CD14-positive monocyte (primary cell): ENCODE measurements around the gene JAM3. TPM values are rescaled to one million over a fixed set of nuclear protein-coding genes. Genes with fewer than 3 reads are reported as not detected.

Experiments used
- DNase-seq, 3 donors: peaks; one replicate each; pipeline ENCODE4 v3.0.0-alpha.2; 2011 to 2022
- H2AFZ ChIP-seq: 2 replicates; pipeline ENCODE4 v1.6.0; 2012; ENCODE audit warnings: mild to moderate bottlenecking, low read depth, low read length, inconsistent platforms; ENCODE audit not compliant: insufficient read depth, poor library complexity, severe bottlenecking
- H3K27ac ChIP-seq, 2 donors: 1 replicate in 1 of 2; 2 replicates in 1 of 2; pipeline ENCODE4 v1.5.1; 2012 to 2013; ENCODE audit warnings: low read length in 2 of 2, control low read depth in 1 of 2, inconsistent platforms in 1 of 2, low read depth in 1 of 2, mild to moderate bottlenecking in 1 of 2
- H3K27me3 ChIP-seq, 2 donors: one replicate each; pipeline versions ENCODE4 v1.6.0 to v1.6.1; 2011 to 2013; ENCODE audit warnings: low read length in 2 of 2; ENCODE audit not compliant: control insufficient read depth in 2 of 2, insufficient read depth in 2 of 2
- H3K36me3 ChIP-seq, 2 donors: replicated peaks in 1 of 2; 1 replicate in 1 of 2; 2 replicates in 1 of 2; pipeline versions ENCODE4 v1.5.1 to v1.6.1; 2012 to 2013; ENCODE audit warnings: low read length in 2 of 2, control low read depth in 1 of 2, inconsistent platforms in 1 of 2, mild to moderate bottlenecking in 1 of 2; ENCODE audit not compliant: insufficient read depth in 2 of 2, control insufficient read depth in 1 of 2
- H3K4me1 ChIP-seq, 2 donors: 1 replicate in 1 of 2; 2 replicates in 1 of 2; pipeline versions ENCODE4 v1.5.1 to v1.6.1; 2012 to 2013; ENCODE audit warnings: low read length in 2 of 2, control low read depth in 1 of 2, inconsistent platforms in 1 of 2, mild to moderate bottlenecking in 1 of 2, moderate library complexity in 1 of 2; ENCODE audit not compliant: insufficient read depth in 2 of 2, control insufficient read depth in 1 of 2
- H3K4me2 ChIP-seq: replicated peaks from 2 replicates; pipeline ENCODE3; 2012; ENCODE audit warnings: low read length, moderate library complexity, mild to moderate bottlenecking; ENCODE audit not compliant: poor library complexity, severe bottlenecking; ENCODE audit errors: extremely low read depth
- H3K4me3 ChIP-seq, 3 experiments: fragments of 200-600 bp in 1 of 3; sonication (generic) in 1 of 3; replicated peaks in 1 of 3; 1 replicate in 2 of 3; 2 replicates in 1 of 3; pipeline ENCODE4 v1.5.1; 2011 to 2013; ENCODE audit warnings: low read length in 3 of 3, mild to moderate bottlenecking in 3 of 3, control low read depth in 2 of 3, low read depth in 2 of 3, inconsistent platforms in 1 of 3, moderate library complexity in 1 of 3
- H3K79me2 ChIP-seq: 2 replicates; pipeline ENCODE4 v1.6.0; 2012; ENCODE audit warnings: mild to moderate bottlenecking, control low read depth, inconsistent platforms, low read length, moderate library complexity; ENCODE audit not compliant: insufficient read depth
- H3K9ac ChIP-seq: 2 replicates; pipeline ENCODE4 v1.6.0; 2017; ENCODE audit warnings: low read length, mild to moderate bottlenecking; ENCODE audit not compliant: insufficient read depth, poor library complexity, severe bottlenecking
- H3K9me3 ChIP-seq, 2 donors: replicated peaks in 1 of 2; 1 replicate in 1 of 2; 2 replicates in 1 of 2; pipeline versions ENCODE4 v1.5.1 to v1.6.1; 2012 to 2013; ENCODE audit warnings: low read length in 2 of 2, control low read depth in 1 of 2; ENCODE audit not compliant: control insufficient read depth in 1 of 2, insufficient read depth in 1 of 2
- H4K20me1 ChIP-seq: 2 replicates; pipeline ENCODE4 v1.6.0; 2012; ENCODE audit warnings: mild to moderate bottlenecking, low read length, control low read depth, moderate library complexity; ENCODE audit not compliant: insufficient read depth
- H3K27ac Mint-ChIP-seq, 7 donors: one replicate each; pipeline ENCODE4 v1.8.0; 2020; ENCODE audit warnings: mild to moderate bottlenecking in 7 of 7, mixed read lengths in 7 of 7, moderate library complexity in 6 of 7, inconsistent platforms in 2 of 7
- H3K27me3 Mint-ChIP-seq, 3 donors: one replicate each; pipeline ENCODE4 v1.8.0; 2021 to 2022; ENCODE audit warnings: low read depth in 3 of 3, mild to moderate bottlenecking in 3 of 3, mixed read lengths in 3 of 3, moderate library complexity in 3 of 3, inconsistent platforms in 1 of 3
- H3K36me3 Mint-ChIP-seq, 2 donors: one replicate each; pipeline ENCODE4 v1.8.0; 2020; ENCODE audit warnings: mixed read lengths in 2 of 2, inconsistent platforms in 1 of 2, mild to moderate bottlenecking in 1 of 2
- H3K4me1 Mint-ChIP-seq: one replicate; pipeline ENCODE4 v1.8.0; 2020; ENCODE audit warnings: mild to moderate bottlenecking, mixed read lengths
- H3K4me3 Mint-ChIP-seq, 2 donors: one replicate each; pipeline ENCODE4 v1.8.0; 2020; ENCODE audit warnings: mild to moderate bottlenecking in 2 of 2, mixed read lengths in 2 of 2, moderate library complexity in 1 of 2
- H3K9me3 Mint-ChIP-seq, 7 donors: one replicate each; pipeline ENCODE4 v1.8.0; 2020 to 2022; ENCODE audit warnings: mixed read lengths in 7 of 7, mild to moderate bottlenecking in 6 of 7, moderate library complexity in 6 of 7, inconsistent platforms in 2 of 7
- CTCF ChIP-seq: fragments of 200-600 bp; IDR thresholded peaks from one replicate; pipeline ENCODE4 v1.8.0; 2022; ENCODE audit warnings: antibody characterized with exemption, mild to moderate bottlenecking
- WGBS: methylation state at CpG from one replicate; pipeline ENCODE4 v1.1.5; 2013; ENCODE audit warnings: missing lambda C conversion rate; ENCODE audit not compliant: insufficient coverage; 5-methylcytosine and 5-hydroxymethylcytosine counted together
- intact Hi-C, 2 donors: fragments of 100-400 bp; cut with micrococcal nuclease; formaldehyde crosslinking; loops; one replicate each; pipeline versions ENCODE4 v1.15.0 to v1.15.1; 2023
- polyA plus RNA-seq, 3 donors: library from polyadenylated mRNA; depleted of rRNA in 1 of 3; unstranded in 2 of 3; stranded (reverse) in 1 of 3; fragments of 300-500 nt in 2 of 3; fragments of >200 nt in 1 of 3; fragmentation: Illumina TruSeq in 2 of 3; gene quantifications; 1 replicate in 2 of 3; 2 replicates in 1 of 3; pipeline ENCODE4 v1.2.3, GENCODE V29; 2012 to 2021

JAM3 gene
- polyA plus RNA-seq, 3 donors = 0.03 to 0.25 (median 0.12) TPM

GRCh38 chr11:134151083-134151747, 82.3 kb downstream of the JAM3 start:
- 24% methylated on average over 7 of the region's 10 CpGs for WGBS
- Histone ChIP-seq H3K27me3 (no peaks in the 10 kb centered on the region), H3K9ac (no peak overlapping the region), H3K4me3 (no peak overlapping the region), H3K4me2 (no peak overlapping the region), H3K79me2 (no peaks in the 10 kb centered on the region), H2AFZ (no peak overlapping the region), H3K36me3 (peaks cover 24 to 66% of the 10 kb centered on the region in 2 donors), H3K27ac (no peak overlapping the region), H3K4me1 (peaks cover 0 to 7% of the 10 kb centered on the region in 2 donors), H4K20me1 (no peaks in the 10 kb centered on the region), H3K9me3 (no peaks in the 10 kb centered on the region)
- intact Hi-C loops = no loop called here
- no peaks in the 10 kb centered on the region for H3K9me3 Mint-ChIP-seq
- DNase-seq = no peak
- no peaks in the 10 kb centered on the region for H3K27me3 Mint-ChIP-seq
- peaks cover 14% of the 10 kb centered on the region for H3K4me1 Mint-ChIP-seq
- TF ChIP-seq CTCF = no peak
- H3K4me3 Mint-ChIP-seq = no peak overlapping the region
- peaks cover 53 to 71% of the 10 kb centered on the region in 2 donors for H3K36me3 Mint-ChIP-seq
- H3K27ac Mint-ChIP-seq = peak overlapping the region in 2 of 7 donors; percentile 5 to 57

- WGBS = 95% methylated on average over 7 of the region's 9 CpGs
- peaks cover 66 to 79% of the 10 kb centered on the region in 2 donors for H3K36me3 Mint-ChIP-seq
- peaks cover 35 to 81% of the 10 kb centered on the region in 2 donors for H3K36me3 ChIP-seq
Measured at GRCh38 chr11:134152696-134153095, 83.8 kb downstream of the JAM3 start.

More at GRCh38 chr11:134152696-134153095, 83.8 kb downstream of the JAM3 start:
- no peaks in the 10 kb centered on the region for H3K9me3 ChIP-seq
- H3K9me3 Mint-ChIP-seq = peaks cover 0 to 3% (median 0%) of the 10 kb centered on the region in 7 donors
- no peaks in the 10 kb centered on the region for H3K27me3 ChIP-seq
- no peak for TF ChIP-seq CTCF
- no peak overlapping the region for H3K4me2 ChIP-seq
- no peak overlapping the region for H3K27ac ChIP-seq
- DNase-seq = no peak
- H3K79me2 ChIP-seq = no peaks in the 10 kb centered on the region
- H3K4me3 Mint-ChIP-seq = no peak overlapping the region
- H3K27me3 Mint-ChIP-seq = no peaks in the 10 kb centered on the region
- H3K4me3 ChIP-seq = no peak overlapping the region
- H3K9ac ChIP-seq = no peak overlapping the region
- H3K27ac Mint-ChIP-seq = no peak overlapping the region
- H4K20me1 ChIP-seq = no peaks in the 10 kb centered on the region
- peaks cover 14% of the 10 kb centered on the region for H3K4me1 Mint-ChIP-seq
- intact Hi-C loops = no loop called here
- peaks cover 0 to 7% of the 10 kb centered on the region in 2 donors for H3K4me1 ChIP-seq
- H2AFZ ChIP-seq = no peak overlapping the region
